Subcutaneous adipose tissue (tissue), 4 donors: ENCODE data around the gene MAPK4. TPM values are rescaled to one million over a fixed set of nuclear protein-coding genes. Genes with fewer than 3 reads are reported as not detected.

Source experiments
- CTCF ChIP-seq: fragments of 450-650 bp; IDR thresholded peaks from one replicate; pipeline ENCODE4 v1.5.1; 2016; ENCODE audit warnings: low read depth, mild to moderate bottlenecking, control low read depth, antibody characterized with exemption, moderate library complexity
- total RNA-seq, 4 donors: library from RNA; depleted of rRNA; stranded (reverse); fragments of >200 nt; gene quantifications; one replicate each; pipeline ENCODE4 v1.1.0, GENCODE V29; 2016

The MAPK4 gene
- total RNA-seq, 4 donors from 2014 or later, result 0.16 to 0.51 (median 0.22) TPM; not detected in 1

- no peak for TF ChIP-seq CTCF
Measured at GRCh38 chr18:50680966-50681365, 121.1 kb downstream of the MAPK4 start.

- TF ChIP-seq CTCF, result no peak
Measured at GRCh38 chr18:50682852-50683251, 123.0 kb downstream of the MAPK4 start.

- TF ChIP-seq CTCF, result no peak
Measured at GRCh38 chr18:50686409-50686808, 126.5 kb downstream of the MAPK4 start.

- TF ChIP-seq CTCF, result no peak
Measured at GRCh38 chr18:50687491-50687890, 127.6 kb downstream of the MAPK4 start.

GRCh38 chr18:50689578-50689977 lies 129.7 kb downstream of the MAPK4 start:
- TF ChIP-seq CTCF, result no peak

GRCh38 chr18:50694147-50694546 lies 134.3 kb downstream of the MAPK4 start:
- no peak for TF ChIP-seq CTCF

- no peak for TF ChIP-seq CTCF
Measured at GRCh38 chr18:50695431-50696176, 135.7 kb downstream of the MAPK4 start.
